AG09319 (cell line): ENCODE data around the gene ABCC9.
"Not testable (repeated sequence)": the region's sequence is repeated elsewhere in the genome, so short reads cannot be mapped to it uniquely, and the experiment has no call there.

Experiments
- DNase-seq: peaks from one replicate; pipeline ENCODE4 v3.0.0-alpha.2; 2010; ENCODE audit warnings: low read depth; ENCODE audit errors: extremely low read depth
- TF ChIP-seq, protein P1 (sequence below): IDR thresholded peaks from 2 replicates; pipeline ENCODE4 v1.5.1; 2011; ENCODE audit warnings: low read depth, mild to moderate bottlenecking, inconsistent platforms, low read length, moderate library complexity

ABCC9 gene

DNA sequence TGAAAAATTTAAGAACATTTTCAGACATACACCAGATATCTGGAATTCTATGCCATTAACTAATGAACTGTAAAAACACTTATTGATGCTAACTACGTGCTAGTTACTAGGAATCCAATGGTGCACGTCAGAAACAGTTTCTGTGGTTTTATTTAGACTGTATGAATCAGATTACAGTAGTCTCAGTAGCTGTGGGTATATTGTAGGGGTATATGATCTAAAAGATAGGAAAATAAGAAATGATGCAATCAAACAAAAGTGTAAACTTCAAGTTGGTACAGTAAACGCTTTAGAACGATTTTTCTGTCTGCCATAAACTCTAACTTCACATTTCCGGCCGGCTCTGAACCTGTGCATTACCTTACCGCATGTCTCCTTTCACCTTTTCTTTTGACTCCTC lies 2.3 kb downstream of the ABCC9 start:
- no peak for DNase-seq
- TF ChIP-seq, protein P1, sequence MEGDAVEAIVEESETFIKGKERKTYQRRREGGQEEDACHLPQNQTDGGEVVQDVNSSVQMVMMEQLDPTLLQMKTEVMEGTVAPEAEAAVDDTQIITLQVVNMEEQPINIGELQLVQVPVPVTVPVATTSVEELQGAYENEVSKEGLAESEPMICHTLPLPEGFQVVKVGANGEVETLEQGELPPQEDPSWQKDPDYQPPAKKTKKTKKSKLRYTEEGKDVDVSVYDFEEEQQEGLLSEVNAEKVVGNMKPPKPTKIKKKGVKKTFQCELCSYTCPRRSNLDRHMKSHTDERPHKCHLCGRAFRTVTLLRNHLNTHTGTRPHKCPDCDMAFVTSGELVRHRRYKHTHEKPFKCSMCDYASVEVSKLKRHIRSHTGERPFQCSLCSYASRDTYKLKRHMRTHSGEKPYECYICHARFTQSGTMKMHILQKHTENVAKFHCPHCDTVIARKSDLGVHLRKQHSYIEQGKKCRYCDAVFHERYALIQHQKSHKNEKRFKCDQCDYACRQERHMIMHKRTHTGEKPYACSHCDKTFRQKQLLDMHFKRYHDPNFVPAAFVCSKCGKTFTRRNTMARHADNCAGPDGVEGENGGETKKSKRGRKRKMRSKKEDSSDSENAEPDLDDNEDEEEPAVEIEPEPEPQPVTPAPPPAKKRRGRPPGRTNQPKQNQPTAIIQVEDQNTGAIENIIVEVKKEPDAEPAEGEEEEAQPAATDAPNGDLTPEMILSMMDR, result no peak

DNA sequence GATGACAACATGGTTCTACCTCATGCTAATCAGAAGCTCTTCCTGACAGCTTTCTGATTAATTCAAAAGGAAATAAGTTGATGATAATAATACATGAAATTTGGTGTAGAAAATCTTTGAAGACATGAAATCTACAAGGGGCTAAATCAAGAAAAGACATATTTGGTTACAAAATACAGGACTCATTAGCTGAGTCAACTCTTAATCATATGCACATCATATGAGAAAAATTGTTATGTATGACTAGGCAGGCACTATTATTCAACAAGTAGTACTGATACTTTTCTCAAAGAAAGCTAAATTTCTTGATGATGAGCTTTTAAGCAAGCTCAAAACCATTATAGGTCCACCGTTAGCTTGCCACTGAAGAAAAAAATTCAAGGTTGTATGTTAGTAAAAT lies 7.1 kb downstream of the ABCC9 start:
- TF ChIP-seq, protein P1, result no peak
- no peak for DNase-seq

DNA sequence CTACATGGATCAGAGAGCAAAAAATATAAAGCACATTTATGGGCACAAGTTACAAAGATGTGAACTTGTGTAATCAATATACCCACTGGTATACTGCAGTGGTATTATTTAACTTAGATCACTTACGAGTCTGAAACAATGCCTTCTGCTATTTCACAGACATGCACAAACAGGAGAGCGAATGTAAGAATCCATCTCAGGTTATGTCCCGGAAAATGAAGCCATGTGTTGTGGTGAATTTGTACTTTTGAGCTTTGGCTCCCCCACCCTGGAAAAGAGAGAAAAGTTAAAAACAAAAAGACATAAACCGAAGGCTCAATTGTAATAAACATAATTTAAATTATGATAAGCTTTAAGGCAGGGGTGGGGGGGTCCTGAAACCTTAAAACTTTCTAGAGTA lies 7.6 kb downstream of the ABCC9 start:
- TF ChIP-seq, protein P1, result no peak
- no peak for DNase-seq

DNA sequence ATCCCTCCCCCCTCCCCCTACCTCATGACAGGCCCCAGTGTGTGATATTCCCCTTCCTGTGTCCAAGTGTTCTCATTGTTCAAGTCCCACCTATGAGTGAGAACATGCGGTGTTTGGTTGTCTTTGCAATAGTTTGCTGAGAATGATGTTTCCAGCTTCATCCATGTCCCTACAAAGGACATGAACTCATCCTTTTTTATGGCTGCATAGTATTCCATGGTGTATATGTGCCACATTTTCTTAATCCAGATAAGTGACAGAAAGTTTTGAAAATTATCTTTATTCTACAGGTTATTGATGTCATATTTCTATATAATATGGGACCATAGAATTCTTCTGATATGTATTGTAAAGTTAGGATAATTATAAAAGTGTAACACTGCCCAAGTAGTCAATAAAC lies 11.3 kb downstream of the ABCC9 start:
- DNase-seq, result not testable (repeated sequence)

DNA sequence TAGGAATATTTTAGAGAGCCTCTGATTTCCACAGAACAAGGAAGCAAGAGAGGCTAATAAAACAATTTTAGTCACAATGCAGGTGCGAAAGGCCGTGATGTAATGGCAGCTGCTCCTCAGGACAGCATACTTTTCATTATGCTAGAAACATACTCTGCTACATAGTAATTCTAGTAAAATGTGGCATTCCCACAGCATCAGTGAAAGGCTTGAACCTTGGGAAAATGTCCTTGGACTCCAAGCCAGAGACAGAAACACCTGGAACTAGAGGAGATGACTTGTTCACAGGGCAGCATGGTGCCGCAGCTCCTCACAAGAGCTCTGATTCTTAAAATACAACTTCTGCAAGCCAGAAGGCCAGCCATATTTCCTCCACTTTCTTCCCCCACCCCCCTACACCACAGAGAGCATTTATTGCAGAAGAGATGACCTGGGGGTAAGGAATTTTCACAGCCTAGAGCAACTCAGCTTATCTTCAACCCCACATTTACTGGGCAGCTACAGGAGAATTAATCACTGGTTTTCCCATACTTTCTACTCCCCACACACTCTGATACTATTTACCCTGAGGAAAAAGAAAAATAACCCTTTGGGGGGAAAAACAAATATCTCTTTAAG lies 15.8 kb downstream of the ABCC9 start:
- TF ChIP-seq, protein P1, result no peak
- DNase-seq, result no peak

DNA sequence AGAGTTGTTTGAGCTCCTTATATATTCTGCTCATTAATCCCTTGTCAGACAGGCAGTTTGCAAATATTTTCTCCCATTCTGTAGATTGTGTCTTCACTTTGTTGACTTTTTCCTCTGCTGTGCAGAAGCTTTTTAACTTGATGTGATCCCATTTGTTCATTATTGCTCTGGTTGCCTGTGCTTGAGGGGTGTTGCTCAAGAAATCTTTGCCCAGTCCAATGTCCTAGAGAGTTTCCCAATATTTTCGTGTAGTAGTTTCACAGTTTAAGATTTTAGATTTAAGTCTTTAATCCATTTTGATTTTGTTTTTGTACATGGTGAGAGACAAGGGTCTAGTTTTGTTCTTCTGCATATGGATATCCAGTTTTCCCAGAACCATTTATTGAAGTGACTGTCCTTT lies 19.8 kb downstream of the ABCC9 start:
- TF ChIP-seq, protein P1, result no peak
- DNase-seq, result no peak

DNA sequence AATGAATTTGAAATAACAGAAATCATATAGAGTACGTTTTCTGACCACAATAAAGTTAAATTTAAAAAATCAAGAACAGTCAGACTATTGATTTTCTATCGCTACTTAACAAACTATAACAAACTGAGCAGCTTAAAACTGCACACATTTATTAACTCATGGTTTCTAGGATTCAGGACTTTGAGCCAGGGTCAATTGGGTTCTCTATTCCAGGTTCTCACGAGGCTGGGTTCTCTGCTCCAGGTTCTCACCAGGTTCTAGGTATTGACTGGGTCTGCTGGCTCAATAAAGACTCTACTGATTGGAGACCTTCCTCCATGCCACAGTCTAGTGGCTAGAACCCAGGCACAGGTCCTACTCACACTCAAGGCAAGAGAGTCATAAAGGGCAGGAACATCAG lies 22.8 kb downstream of the ABCC9 start:
- TF ChIP-seq, protein P1, result no peak
- no peak for DNase-seq

DNA sequence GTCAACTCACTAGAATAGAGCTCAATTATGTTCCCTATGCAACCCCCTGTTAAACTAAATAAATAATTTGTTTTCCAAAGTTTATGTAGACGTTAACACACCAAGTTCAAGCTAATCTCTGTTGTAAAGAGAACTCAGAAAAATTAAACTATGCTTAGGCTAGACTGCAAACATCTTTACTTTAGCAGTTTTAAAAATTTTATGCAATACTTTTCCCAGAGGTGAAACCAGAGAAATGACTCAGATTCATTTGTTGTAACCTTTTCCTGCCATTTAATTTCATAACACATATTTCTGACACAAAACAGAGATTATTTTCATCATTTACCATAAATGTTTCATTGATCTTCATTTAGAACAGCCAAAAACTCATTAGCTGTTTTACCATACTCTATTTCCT lies 27.4 kb downstream of the ABCC9 start:
- no peak for DNase-seq
- TF ChIP-seq, protein P1, result no peak
